KG1 (cell line): Measurements from ENCODE around the gene TWIST2.

Experiments used
- DNase-seq: peaks from one replicate; lab custom pipeline; 2025; lab: John Stamatoyannopoulos, UW

Gene TWIST2

DNA sequence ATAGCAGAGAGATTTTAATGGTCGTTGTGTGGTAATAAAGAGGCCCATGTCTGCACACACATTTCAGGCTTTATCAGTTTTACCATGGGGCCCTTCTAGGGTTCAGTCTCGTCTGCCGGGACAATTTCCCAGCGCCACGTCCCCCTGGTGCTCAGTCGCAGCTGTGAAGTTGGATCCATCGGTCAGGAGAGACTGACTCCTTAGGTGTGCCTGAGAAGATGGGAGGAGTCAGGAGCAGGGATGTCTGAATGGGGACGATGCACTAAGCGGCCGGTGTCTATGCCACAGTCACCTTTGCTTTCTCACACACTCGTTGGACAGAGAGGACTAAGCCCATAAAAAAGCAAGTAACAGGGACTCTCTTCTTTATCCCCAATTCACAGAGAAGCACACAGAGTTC is 71.4 kb downstream of the TWIST2 start:
- no peak for DNase-seq

DNA sequence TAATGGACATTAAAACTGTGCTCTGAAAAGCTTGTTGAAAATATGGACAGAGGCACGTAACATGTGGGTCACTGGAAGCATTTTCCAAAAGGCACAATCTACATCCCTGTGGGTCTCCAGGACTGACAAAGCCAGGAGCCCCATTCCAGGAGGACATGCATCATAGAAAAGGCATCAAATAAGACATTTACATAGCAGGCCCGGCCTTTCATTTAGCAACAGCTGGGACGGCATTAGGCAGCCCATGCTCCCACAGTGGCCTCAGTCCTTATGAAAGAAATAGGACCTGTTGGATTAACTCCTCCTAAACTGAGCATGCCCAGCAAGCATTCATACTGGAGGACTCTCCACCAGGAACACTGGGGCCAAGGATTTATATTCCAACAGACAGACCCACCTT is 72.2 kb downstream of the TWIST2 start:
- DNase-seq, result no peak

DNA sequence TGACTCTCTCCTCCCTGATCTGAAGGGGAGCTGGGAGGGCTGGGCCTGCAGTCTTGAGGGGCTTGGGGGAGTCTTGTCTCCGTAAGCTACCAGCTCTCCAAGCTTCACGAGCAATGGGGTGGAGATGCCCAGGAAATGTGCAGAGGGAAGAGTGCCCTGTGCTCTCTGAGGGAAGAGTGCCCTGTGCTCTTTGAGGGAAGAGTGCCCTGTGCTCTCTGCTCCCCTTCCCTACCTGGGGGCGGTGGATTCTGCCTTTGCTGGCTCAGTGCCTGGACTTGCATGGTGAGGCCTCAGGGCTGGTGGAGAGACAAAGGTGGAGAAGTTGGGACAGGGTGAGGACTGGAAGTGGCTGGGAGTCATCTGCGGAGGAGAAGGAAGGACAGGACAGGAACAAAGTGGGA is 72.7 kb downstream of the TWIST2 start:
- DNase-seq, result no peak

DNA sequence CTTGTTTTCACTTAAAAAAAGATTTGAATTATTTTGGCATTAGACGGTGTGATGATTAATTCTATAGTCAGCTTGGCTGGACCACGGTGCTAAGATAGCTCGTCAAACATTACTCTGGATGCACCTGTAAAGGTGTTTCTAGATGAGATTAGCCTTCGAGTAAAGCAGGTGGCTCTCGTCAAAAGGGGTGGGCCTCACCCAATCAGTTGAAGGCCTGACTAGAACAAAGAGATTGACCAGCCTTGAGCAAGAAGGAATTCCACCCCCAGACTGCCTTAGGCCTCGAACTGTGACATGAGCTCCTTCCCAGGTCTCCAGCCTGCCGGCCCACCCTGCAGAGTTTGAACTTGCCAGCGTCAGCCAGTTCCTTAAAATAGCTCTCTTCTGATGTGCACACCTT is 73.4 kb downstream of the TWIST2 start:
- no peak for DNase-seq

DNA sequence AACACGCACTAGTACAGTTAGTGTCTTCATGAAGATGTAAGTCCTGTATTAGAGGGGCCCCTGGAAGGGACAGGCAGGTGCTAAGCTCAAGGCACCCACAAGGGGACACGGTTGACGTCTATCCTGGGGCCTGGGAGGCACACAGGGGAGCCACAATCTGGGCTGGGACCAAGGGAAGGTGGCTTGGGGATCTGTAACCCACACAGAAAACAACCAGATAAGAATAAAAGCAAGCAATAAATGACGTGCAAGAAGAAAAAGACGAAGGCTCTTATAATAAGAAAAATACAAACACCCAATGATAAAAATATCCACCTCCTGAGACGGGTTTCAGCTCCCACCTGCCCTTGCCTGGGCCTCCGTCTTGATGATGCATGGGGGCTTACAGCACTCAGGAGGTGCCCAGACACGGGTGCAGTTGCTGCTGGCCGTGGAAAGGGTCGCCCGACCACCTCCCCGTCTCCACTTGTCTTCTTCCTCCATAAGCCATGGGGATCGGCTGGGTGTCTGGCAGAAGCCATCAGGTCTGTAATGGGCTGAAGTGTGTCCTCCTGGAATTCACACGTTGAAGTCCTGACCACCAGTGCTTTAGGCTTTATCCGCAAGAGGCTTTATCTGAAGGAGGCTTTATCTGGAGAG is 73.9 kb downstream of the TWIST2 start:
- DNase-seq, result no peak

DNA sequence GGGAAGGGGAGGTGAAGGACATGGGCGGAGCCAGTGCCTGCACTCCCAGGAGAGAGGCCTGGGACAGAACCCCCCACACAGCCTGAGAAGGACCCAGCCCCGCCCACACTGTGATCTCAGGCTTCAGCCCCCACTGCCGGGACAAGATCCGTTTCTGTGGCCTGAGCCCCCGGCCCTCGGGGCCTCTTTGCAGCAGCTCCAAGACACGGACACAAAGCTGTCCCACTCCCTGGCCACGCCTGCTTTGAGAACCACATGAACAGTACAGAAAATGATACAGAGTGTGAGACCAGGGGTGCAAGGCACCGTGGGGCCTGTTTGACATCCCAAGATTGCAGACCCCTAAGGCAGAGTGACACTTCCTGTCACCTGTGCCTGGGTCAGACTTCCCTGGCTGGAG is 74.5 kb downstream of the TWIST2 start:
- DNase-seq, result no peak

DNA sequence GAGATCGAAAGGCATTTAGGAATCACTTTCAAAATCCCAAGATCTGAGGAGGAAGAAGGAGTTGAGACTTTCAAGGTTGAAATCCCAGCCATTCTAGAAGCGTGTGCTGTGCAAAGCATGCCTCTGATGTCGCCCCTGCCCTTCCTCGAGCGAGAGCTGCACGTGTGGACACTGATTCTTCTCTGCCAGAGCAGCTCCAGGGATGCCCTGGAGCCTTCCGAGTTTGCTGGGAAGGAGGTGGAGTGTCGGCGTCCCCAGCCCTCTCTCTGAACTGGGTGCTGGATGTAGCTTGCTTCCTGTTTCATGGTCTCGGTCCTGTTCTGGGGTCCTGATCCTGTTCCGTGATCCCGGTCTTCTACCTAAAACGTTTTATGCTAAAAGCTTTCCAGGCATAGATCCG is 76.1 kb downstream of the TWIST2 start:
- no peak for DNase-seq

DNA sequence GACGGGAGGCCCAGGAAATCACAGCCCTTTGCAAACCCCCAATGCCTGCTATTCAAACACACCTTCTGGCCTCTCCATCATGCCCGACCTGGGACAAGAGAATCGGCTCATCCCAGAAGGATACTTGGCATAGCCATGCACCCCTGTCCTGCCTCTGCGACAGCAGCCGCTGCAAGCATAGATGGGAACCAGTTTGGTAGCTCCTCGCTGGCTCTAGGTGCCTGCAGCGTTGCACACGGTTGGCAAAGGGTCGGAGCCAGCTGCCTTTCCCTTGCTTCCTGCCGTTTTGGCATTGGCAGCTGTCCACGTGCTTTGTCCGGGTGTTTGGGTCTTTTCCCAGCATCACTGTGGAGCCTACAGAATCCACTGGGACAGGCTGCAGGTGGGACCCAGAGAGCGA is 76.9 kb downstream of the TWIST2 start:
- no peak for DNase-seq

DNA sequence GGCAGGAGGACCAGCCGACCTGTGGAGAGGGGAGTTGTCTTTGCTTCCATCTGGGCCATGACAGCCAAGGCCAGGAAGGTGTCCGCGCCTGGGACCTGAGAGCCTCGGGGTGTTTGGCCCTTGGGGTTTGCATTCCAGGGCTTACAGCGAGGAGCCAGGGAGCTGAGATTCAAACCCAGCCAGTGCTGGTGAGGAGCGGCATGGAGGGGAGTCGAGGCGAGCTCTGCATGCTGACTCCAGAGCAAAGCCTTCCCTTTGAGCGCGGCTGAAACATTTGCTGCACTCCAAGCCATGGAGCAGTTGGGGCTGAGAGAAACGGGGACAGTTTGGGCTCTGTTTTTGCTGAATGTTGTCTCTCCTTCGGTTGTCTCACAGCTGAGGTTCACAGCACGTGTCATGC is 77.4 kb downstream of the TWIST2 start:
- DNase-seq, result no peak

DNA sequence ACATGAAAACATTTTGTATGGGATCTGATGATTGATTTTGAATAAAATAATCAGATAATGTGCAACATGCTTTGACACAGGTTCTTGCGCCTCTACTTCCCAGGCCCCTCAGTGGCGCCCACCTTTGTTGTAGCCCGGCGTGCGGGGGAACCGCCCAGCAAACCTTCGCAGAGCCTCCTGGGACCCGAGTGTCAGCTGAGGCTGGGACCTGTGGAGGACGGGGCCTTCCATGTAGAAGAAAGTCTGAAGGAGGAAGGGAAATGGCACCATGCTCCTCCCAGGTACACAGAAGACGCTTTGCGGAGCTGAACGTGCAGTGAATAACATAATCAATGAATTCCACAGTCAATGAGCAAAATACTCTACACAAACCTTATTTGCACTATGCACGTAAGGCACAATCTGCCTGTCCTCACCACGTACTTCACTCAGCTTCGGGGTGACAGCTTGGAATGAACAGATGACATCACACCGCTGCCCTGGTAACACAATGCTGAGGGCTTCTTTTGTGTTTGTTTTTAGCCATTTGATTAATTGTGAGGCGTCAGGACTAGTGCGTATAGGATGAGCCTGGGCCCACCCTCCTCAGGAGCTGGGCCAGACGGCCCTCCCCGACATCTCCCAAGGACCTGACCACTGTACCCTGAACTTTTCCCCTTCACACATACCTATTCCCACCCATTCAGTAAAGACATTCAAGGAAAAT is 78.1 kb downstream of the TWIST2 start:
- no peak for DNase-seq

DNA sequence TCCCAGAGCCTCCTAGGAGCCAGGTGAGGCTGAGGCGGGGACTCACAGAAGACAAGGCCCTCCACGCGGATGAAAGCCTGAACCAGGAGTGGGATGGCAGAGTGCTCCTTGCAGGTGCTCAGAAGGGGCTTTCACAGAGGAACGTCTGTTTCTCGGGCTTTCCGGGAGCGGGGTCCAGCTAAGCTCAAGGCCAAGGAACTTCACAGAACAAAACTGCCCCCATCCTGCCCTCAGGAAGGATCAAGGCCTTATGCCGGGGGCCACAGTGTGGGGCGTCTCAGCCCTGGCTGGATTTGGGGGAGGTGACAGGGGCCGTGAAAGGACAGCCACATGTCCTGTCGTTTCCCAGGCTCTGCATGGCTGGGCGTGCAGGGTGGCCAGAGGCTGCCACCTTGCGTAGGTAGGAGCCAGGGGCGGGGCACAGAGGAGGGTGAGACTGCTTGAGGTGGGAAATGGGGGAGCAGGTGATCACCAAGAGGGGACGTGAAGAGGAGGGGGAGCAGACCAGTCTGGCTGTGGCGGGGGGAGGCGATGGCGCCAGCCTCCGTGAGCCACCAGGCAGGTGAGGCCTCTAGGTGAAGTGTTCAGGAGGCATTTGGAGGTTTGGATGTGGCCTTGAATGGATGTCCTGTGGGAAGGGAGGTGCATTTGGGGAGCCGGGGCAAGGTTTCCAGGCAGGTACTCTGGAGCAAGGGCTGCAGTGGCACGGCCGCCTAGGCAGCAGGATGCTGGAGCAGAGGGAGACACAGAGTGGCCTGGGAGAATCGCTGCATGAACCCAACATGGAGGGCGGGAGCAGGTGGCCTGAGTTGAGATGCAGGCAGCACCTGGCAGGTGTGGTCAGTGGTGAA is 79.1 kb downstream of the TWIST2 start:
- no peak for DNase-seq

DNA sequence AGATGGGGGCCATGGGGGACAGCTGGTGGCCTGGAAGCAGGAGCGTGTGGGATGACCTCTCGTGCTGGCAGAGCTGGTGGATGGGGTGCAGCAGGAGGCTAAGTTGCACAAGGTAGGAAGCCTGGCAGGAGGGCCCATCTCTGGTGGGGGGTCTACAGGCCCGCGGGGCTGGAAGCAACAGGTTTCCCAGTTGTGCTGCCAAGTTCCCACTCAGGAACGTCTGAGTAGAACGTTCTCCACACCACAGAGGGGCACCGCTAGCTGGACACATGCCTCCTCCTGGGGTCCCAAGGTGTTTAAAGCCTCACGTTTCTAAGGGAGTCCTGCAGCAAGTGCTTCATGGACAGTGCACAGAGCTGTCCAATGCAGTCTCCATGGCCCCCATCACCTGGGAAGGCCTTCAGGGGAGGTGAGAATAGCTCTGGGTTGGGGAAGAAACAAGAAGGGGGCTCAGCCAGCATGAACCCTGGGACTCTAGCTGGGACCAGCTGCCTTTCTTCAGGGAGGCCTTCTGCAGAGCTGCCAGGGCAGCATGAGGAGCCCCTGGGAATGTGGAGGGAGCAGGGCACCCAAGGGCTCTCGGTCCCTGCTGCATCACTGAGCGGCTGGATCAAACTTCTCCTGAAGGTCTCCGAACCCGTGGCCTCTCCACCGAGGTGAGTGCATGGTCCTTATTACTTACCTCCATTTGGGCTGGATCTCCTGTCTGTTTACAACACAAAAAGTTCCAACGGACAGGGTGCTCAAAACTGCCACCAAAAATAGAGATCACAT is 80.0 kb downstream of the TWIST2 start:
- no peak for DNase-seq

DNA sequence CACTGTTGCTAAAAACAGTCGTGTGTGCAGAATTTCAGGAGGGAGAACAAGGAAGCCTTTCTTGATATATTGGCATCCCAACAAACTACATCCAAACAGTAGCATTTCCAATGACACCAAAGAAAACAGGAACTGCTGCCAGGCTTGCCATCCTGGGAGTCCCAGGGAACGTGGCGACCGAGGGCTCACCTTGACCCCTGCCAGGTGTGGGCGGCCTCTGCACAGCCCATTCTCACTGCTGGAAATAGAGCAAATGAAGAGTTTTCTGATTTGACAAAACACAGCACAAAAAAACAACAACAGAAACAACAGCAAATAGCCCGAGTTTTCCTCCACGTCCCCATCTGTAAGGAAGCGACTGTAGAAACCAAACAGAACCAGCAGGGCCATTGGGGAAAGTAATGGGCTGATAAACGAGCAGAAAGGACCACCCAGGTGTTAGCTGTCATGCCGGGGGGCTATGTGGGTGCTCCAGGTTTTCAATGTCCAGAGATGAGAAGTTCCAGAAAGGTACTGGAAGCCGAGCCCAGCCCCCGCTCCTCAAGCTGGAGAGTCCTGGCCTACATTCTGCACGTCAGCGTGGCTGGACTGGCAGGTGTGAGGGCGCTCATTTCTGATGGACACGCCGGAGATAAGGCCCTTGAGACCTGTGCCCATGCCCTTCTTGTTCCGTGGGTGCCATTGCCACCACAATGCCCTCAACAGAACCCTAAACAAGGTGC is 80.8 kb downstream of the TWIST2 start:
- no peak for DNase-seq

DNA sequence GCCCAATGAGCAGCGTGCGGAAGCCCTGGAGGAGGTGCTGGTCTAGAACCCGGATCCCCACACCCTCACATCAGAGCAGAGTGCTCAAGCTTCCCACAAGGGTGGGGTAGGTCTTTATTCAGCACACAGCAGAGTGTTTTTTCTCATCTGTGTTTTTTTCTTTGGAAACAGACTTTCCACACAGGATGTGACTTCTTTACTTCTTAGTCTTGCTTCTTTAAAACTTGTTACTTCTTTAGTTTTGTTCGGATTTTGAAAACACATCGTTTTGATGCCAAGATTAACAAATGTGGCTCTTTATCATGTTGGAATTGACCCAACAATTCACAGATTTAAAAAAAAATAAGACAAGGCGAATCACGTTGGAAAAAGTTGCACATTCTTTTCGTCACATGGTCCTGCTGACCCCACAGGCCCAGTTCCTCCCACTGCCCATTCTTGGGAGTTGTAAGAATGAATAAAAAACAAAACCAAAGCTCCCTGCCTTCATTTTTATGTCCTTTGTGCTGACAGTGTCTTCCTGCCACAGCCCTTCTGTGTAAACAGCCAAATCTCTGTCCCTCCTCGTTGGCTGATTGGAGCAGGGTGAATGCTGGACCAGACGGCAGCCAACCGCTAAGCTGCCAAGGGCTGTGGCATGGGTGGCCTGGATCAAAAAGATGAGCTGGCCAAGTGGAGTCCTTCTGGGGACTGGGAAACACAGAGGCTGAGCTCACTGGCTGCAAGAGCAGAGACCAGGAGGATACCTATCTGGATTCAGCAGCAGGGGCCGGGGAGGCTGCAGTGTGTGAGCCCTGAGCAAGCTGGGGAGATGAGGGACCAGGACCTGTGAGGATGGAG is 81.6 kb downstream of the TWIST2 start:
- no peak for DNase-seq

DNA sequence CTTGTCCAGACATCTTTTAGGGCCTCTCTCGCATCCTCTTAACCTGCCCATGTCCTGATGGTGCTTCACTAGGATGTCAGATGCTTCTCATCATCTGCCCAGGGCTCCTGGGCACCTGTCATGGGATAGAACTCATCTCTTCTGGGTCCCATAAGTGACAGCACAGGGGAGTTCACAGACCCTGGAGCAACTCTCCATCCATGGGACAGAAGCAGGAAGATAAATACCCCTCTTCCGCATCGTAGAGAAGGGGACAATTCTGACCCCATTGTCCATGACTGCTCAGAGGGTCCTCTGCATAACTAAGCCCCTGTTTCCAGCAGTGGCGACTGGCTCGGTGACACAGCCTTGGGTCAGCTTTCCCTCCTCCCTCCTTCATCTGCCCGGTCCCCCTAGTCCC is 82.3 kb downstream of the TWIST2 start:
- no peak for DNase-seq

DNA sequence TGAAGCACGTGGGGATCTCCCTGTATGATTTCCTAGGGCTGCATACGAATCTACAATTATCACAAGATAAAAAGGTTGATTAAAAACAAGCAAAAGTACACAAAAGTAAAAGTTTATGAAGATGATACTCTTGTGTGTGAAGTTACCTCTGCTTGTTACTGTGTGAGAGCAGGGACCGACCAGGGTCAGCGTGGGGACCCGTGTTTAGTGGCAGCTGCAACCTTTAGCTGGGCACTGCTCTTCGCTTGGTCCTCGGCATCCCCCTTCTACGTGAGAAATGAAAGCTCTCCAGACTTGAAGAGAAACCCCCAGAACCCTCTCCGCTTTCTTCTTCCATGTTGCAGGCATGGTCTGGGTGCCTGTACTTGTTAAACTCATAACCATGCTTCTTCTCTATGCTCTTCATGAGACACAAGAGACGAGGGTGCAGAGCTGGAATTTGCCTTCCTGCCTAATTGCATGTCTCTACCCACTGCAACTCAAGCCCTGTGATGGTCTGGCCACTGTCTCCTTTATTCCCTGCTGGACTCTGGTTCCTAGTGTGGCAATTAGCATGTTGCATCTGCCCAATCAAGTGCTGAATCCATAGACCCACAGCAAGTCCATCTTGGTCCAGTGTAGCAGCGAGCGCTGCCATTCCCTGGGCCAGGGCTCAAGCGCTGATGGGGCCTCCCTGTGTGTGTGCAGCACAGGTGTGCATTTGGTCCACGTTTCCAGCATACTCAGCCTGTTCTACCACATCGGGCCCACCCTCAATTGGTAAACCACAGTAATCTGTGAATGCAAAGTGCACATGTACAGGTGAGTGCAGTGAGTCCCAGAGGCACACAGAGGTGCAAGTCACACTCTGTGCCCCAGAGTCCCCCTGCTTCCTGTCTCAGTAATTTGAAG is 88.5 kb downstream of the TWIST2 start:
- DNase-seq, result no peak

DNA sequence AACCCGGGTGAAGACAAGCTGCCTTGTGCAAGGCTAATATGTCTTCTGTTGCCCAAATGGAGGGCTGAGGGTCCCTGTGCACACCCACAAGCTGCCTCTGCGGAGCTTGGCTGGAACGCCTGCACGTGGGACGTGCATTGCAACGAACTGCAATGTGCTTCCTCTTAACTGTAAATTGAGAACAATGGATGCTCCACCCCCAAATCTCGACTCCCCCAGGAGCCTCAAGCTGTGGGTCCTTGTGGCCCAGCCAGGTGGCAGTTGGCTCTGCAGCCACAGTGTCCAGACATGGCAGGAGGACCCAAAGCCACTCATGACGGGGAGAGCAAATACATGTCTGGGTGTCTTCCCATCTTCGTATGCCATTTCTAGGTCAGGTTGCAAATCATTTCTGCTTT is 90.1 kb downstream of the TWIST2 start:
- no peak for DNase-seq

DNA sequence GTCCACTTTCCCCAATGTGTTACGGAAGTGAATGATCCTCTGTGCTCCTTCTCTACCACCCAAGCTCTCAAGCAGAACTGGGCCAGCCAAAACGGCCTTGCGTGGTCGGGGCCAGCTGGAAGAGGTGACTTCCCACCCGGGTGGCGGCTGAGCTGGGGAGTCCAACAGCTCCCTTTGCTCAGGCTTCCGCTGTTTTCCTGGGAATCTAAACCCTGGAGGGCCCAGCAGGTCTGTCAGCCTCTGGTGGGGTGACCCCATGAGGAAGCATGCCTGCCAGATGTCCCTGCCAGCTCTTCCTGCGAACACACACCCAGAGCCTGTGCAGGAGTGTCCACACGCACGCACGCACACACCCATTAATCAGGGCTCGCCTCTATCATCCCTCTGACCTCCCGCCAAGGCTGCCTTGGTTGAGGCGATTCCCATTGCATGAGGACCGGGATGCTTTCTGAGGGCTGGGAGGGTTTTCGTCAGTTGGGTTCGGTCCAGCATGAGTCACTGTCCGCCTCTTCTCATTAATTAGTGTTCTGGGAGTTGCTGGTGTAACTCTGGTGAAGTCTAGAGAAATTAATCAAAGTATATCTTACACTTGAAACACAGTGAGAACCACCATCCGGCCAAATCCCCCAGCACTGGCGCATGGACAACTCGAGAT is 90.6 kb downstream of the TWIST2 start:
- no peak for DNase-seq

DNA sequence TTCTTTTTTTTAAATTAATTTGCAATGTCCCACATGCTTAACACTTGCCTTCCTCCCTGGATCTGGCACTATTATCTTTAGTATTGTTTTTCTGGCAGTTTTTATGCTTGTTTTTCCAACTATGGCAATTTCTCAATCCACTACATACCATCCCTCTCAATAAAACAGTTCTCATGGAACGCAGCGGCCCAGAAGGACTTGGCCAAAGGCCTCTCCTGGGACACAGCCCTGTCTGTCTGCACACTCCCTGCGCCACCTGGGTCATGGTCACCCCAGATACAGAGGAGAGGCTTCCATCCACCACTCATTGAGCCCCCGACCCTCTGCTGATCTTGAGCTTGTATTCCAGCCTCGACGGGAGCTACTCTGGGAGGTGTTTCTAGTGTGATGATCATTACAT is 91.2 kb downstream of the TWIST2 start:
- no peak for DNase-seq
